SHP77 treated with DMSO at 0.1 percent for 48 hours (cell line): ENCODE data around the gene VANGL1.
"Not testable (repeated sequence)": the region's sequence is repeated elsewhere in the genome, so short reads cannot be mapped to it uniquely, and the experiment has no call there.

Experiments
- DNase-seq: peaks from one replicate; lab custom pipeline; 2025; lab: John Stamatoyannopoulos, UW

The VANGL1 gene

GRCh38 chr1:115641762-115642167 is at the start of gene VANGL1:
Gene VANGL1, plus strand, starts transcription at chr1:115641970. Its CDS starts 9,444 bp downstream, at chr1:115651414.
- no peak for DNase-seq

GRCh38 chr1:115592264-115592663 is 49.5 kb upstream of the VANGL1 start:
- no peak for DNase-seq

DNA sequence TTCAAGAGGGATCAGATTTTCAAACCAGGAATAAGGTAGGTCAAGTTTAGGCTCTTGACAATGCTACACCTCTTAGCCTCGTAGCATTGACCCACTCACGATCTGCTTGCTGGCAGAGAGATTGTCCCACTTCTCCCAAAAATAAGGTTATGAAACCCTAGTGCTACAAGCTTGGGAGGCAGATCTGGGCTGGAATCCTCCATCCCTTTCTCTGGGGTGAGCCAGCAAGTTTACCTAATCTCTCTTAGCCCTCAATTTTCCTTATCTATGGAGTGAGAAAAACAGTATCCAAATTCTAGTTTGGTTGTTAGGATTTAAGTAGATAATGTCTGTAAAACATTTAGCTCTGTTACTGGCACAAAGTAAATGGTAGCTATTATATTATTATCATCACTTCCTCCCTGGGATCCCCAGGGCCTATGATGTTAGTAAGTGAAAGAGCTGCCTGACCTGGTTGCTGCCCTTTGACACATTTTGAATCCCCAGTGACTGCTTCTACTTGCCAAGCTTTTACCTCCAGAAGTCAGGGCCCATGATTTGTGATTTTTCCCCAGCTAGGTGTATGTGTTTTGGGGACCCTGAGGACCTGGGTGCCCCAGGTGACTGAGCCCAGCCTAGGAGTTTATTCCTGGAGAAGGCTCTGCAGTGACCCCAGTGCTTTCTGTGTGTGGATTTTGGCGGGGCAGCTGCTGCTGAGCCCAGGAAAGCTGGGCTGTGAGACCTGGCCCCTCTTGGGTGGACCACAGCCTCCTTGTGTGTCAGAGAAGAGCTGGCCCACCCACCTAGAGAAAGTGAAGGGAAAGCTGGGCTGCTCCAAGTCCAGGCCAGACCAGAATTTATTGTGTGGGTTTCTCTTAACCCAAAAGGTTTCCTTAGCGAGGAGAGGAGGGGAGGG is 48.2 kb upstream of the VANGL1 start:
- DNase-seq = no peak

GRCh38 chr1:115594600-115594999 is 47.2 kb upstream of the VANGL1 start:
- DNase-seq = no peak

DNA sequence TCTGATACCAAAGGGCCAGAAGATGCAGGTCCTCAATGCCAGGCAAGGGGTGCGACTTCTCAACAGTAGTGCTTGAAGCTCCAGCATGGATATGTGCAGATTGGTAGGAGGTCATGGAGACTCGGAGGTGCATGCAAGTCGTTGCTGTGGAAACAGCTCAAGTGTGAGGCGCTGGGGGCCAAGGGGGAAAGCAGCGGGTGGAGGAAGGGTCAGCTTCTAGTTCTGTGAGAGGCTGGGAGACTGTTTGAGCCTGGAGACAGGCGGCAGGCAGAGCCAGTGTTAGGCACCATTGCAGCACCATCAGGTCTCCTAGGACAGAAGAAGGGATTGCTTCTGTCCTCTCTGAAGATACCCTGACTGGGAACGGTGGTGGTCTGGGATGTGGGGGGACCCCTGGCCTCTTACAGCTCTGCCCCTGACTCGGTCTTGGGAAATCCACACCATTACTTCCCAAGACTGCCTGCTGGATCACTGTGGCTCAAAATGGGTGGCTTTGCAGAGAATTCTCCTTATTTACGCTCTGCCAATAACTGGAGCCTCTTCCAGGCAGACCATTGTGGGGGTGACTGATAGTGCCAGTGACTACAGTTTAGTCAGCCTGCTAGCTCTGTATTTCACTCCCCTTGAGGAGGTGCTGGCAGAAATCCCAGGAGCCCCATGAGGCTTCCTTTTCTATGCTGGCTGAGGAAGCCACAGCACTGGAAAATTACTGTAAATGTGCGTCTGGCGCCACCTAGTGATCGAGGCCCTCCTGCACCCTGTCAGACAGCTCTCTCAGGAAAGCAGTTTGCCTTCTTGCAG is 46.3 kb upstream of the VANGL1 start:
- no peak for DNase-seq

DNA sequence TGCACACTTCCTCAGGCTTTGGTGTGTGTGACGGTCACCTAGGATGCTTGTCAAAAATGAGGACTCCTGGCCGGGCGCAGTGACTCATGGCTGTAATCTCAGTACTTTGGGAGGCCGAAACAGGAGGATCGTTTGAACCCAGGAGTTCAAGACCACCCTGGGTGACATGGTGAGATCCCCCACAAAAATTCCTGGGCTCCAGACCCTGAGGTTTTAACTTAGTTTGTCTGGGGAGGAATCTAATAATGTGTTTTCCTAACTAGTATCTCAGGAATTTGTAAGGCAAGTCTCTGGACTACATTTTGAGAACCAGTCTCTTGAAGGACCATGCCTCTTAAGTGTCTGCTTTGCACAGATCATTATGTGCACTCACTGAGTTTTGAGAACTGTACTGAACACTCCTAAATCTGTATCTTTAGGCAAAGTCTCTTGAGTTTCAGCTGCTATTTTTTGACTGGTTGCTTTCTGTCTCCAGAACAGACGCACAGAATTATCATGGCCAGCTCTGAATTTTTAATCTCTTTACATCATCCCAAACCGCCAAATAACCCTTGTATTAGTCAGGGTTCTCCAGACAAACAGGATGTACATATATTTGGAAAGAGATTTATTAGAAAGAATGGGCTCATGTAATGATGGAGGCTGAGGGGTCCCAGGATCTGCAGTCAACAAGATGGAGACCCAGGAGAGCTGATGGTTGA is 45.5 kb upstream of the VANGL1 start:
- no peak for DNase-seq

- no peak for DNase-seq
These were observed 37.3 kb upstream of the VANGL1 start for GRCh38 chr1:115604508-115604907.

GRCh38 chr1:115606305-115606704 is 35.5 kb upstream of the VANGL1 start:
- DNase-seq = no peak

- DNase-seq = no peak
These were observed 32.7 kb upstream of the VANGL1 start for GRCh38 chr1:115609021-115609420.

GRCh38 chr1:115613767-115614166 is 28.0 kb upstream of the VANGL1 start:
- DNase-seq = no peak

- DNase-seq = no peak
These were observed 21.3 kb upstream of the VANGL1 start for GRCh38 chr1:115620453-115620852.

DNA sequence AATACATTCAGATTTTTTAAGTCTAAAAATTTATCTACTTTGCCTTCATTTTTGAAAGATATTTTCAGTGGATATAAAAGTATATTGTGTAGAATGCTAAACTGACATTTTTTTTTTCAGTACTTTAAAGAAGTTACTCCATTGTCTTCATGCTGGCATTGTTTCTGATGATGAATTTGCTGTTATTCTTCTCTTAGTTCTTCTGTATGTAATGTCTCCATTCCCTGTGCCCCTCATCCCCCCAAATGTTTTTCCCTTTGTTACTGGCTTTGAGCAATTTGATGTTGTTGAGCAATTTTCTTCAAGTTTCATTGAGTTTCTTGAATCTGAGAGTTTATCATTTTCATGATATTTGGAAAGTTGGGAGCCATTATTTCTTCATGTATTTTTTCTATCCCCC is 20.8 kb upstream of the VANGL1 start:
- DNase-seq = no peak

DNA sequence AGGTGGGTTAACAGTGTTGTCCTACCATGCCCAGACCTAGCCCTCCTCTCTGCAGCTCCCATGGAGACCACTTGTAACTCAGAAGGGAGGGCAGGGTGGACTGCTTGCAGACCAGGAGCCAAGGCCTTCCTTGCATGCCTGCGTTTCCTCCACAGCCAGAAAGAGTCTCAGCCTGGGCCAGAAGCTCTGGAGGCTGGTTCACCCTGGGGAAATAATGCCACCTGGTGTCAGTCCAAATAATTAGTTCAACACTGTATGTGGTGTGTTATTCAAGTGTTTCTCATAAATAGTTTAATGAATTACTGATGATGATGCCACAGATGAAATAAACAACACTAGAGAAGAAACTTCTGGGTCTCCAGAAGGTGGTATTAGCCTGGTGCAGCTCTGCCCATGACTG is 16.9 kb upstream of the VANGL1 start:
- DNase-seq = no peak

- DNase-seq = no peak
These were observed 11.4 kb upstream of the VANGL1 start for GRCh38 chr1:115630342-115630741.

GRCh38 chr1:115632251-115633026 is 9.3 kb upstream of the VANGL1 start:
- no peak for DNase-seq

- not testable (repeated sequence) for DNase-seq
These were observed 8.2 kb upstream of the VANGL1 start for GRCh38 chr1:115633606-115634005.

GRCh38 chr1:115637247-115637646 is 4.5 kb upstream of the VANGL1 start:
- not testable (repeated sequence) for DNase-seq

- no peak for DNase-seq
These were observed 1.4 kb upstream of the VANGL1 start for GRCh38 chr1:115640384-115640783.

GRCh38 chr1:115642168-115643072 is 650 bp downstream of the VANGL1 start:
- DNase-seq = no peak

- no peak for DNase-seq
These were observed 1.5 kb downstream of the VANGL1 start for GRCh38 chr1:115643225-115643624.

DNA sequence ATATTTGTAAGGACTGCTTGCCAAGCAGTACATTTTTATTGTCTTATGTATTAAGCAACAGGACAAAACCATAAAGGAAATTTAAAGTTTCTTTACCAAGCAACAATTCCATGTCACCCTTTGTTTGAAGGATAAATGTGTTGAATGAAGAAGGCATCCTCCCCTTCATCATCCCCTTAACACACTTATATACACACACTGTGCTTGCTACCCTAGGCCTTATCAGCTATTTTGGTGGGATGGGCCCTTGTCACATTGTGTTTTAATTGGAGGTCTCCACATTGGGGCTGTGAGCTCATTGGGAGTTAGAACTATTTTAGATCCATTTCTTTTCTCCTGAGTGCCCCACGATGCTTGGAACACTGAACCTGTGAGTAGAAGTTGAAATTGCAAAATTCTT is 1.9 kb downstream of the VANGL1 start:
- no peak for DNase-seq
